Measurements from ENCODE around the gene WDR27. TPM values are rescaled to one million over a fixed set of nuclear protein-coding genes. Genes with fewer than 3 reads are reported as not detected.

WDR27 gene
- total RNA-seq (10 to 100 TPM; 42.6 to 68.1 TPM), polyA plus RNA-seq (10 to 100 TPM in 1 of 2 donors, 1 to 10 TPM in 1; 6.9 to 20.2 TPM)
- long read RNA-seq, donor 1, partial matches to known transcripts = 0 of 4 reads
- long read RNA-seq, donor 1, other reads (novel, unspliced or antisense) = 0 of 4 reads
- long read RNA-seq, donor 2, partial matches to known transcripts = 0 of 1 reads
- long read RNA-seq, donor 2, other reads (novel, unspliced or antisense) = 0 of 1 reads
- long read RNA-seq, donor 3, partial matches to known transcripts = 9 of 13 reads
- long read RNA-seq, donor 3, other reads (novel, unspliced or antisense) = 0 of 13 reads
- long read RNA-seq, donor 4, partial matches to known transcripts = 10 of 13 reads
- long read RNA-seq, donor 4, other reads (novel, unspliced or antisense) = 0 of 13 reads
- long read RNA-seq, donor 5, partial matches to known transcripts = 0 of 3 reads
- long read RNA-seq, donor 5, other reads (novel, unspliced or antisense) = 0 of 3 reads

- Histone ChIP-seq H3K9ac (ENCODE audit: insufficient read depth in 1 of 2, low read length in 2 of 2) (peak within 1 kb of the TSS; percentile 42 to 74), H3K4me3 (peak within 1 kb of the TSS; percentile 88), H3K36me3 (ENCODE audit: control insufficient read depth in 4 of 4, insufficient read depth in 4 of 4, low read length in 4 of 4) (peaks cover 0 to 16% (median 11%) of the 10 kb centered on the region in 4 donors), H3K27ac (ENCODE audit: low read depth in 1 of 2, low read length in 1 of 2) (peak within 1 kb of the TSS; percentile 96 to 97), H3K9me3 (ENCODE audit: control insufficient read depth in 4 of 4, insufficient read depth in 3 of 4, low read length in 3 of 4) (no peaks in the 10 kb centered on the region), H3K27me3 (ENCODE audit: control insufficient read depth in 3 of 3, insufficient read depth in 3 of 3, low read length in 2 of 3) (no peaks in the 10 kb centered on the region), H3K4me1 (ENCODE audit: control insufficient read depth in 5 of 5, insufficient read depth in 5 of 5, low read length in 5 of 5) (peaks cover 0 to 37% (median 5%) of the 10 kb centered on the region in 5 donors)
- no peak for TF ChIP-seq CTCF (IDR thresholded peaks at IDR 0.05; ENCODE audit: control extremely low read depth, extremely low read depth)
- ATAC-seq (ENCODE audit: insufficient read depth, low FRiP score) = peak; percentile 97
- DNase-seq = peak; percentile 96 to 98 (median 97)
- 0% methylated on average over 74 to 92 of the region's 92 CpGs for WGBS, 2 donors
These were observed at the start of gene WDR27, which contains the start of gene C6orf120 for GRCh38 chr6:169701954-169702839. Gene WDR27 (minus strand): TSS chr6:169702029. CDS start chr6:169689005, 13,024 bp downstream. Gene C6orf120 (plus strand): TSS chr6:169702126. CDS start chr6:169702460, 334 bp downstream.

- ATAC-seq (ENCODE audit: insufficient read depth, low FRiP score) (no peak), DNase-seq (no peak)
- 96% methylated on average over 1 of the region's 1 CpG for WGBS, 2 donors
- H3K9me3 ChIP-seq (ENCODE audit: control insufficient read depth in 4 of 4, insufficient read depth in 3 of 4, low read length in 3 of 4) = peaks cover 0 to 2% (median 0%) of the 10 kb centered on the region in 4 donors
- no peak for TF ChIP-seq CTCF (IDR thresholded peaks at IDR 0.05; ENCODE audit: control extremely low read depth, extremely low read depth)
- H3K27ac ChIP-seq (ENCODE audit: low read depth in 1 of 2, low read length in 1 of 2) = no peak overlapping the region
- H3K4me3 ChIP-seq = no peak overlapping the region
- no peaks in the 10 kb centered on the region for H3K27me3 ChIP-seq (ENCODE audit: control insufficient read depth in 3 of 3, insufficient read depth in 3 of 3, low read length in 2 of 3)
- peaks cover 0 to 11% (median 6%) of the 10 kb centered on the region in 5 donors for H3K4me1 ChIP-seq (ENCODE audit: control insufficient read depth in 5 of 5, insufficient read depth in 5 of 5, low read length in 5 of 5)
- peaks cover 0 to 1% (median 0%) of the 10 kb centered on the region in 4 donors for H3K36me3 ChIP-seq (ENCODE audit: control insufficient read depth in 4 of 4, insufficient read depth in 4 of 4, low read length in 4 of 4)
- no peak overlapping the region for H3K9ac ChIP-seq (ENCODE audit: insufficient read depth in 1 of 2, low read length in 2 of 2)
These were observed 44.7 kb upstream of the WDR27 start for GRCh38 chr6:169746556-169746955.

- ATAC-seq (ENCODE audit: insufficient read depth, low FRiP score) = no peak
- Histone ChIP-seq H3K36me3 (ENCODE audit: control insufficient read depth in 4 of 4, insufficient read depth in 4 of 4, low read length in 4 of 4) (peaks cover 0 to 1% (median 0%) of the 10 kb centered on the region in 4 donors), H3K9ac (ENCODE audit: insufficient read depth in 1 of 2, low read length in 2 of 2) (no peak overlapping the region), H3K4me1 (ENCODE audit: control insufficient read depth in 5 of 5, insufficient read depth in 5 of 5, low read length in 5 of 5) (peaks cover 0 to 5% (median 5%) of the 10 kb centered on the region in 5 donors), H3K9me3 (ENCODE audit: control insufficient read depth in 4 of 4, insufficient read depth in 3 of 4, low read length in 3 of 4) (peaks cover 0 to 2% (median 0%) of the 10 kb centered on the region in 4 donors), H3K27ac (ENCODE audit: low read depth in 1 of 2, low read length in 1 of 2) (no peak overlapping the region), H3K4me3 (no peak overlapping the region), H3K27me3 (ENCODE audit: control insufficient read depth in 3 of 3, insufficient read depth in 3 of 3, low read length in 2 of 3) (no peaks in the 10 kb centered on the region)
- DNase-seq = no peak
- TF ChIP-seq CTCF (IDR thresholded peaks at IDR 0.05; ENCODE audit: control extremely low read depth, extremely low read depth) = no peak
- WGBS, 2 donors = 91 to 95% methylated on average over 3 of the region's 3 CpGs
These were observed 43.6 kb upstream of the WDR27 start for GRCh38 chr6:169745405-169745804.
